ENCODE measurements around the gene TP53I11.

The TP53I11 gene

DNA sequence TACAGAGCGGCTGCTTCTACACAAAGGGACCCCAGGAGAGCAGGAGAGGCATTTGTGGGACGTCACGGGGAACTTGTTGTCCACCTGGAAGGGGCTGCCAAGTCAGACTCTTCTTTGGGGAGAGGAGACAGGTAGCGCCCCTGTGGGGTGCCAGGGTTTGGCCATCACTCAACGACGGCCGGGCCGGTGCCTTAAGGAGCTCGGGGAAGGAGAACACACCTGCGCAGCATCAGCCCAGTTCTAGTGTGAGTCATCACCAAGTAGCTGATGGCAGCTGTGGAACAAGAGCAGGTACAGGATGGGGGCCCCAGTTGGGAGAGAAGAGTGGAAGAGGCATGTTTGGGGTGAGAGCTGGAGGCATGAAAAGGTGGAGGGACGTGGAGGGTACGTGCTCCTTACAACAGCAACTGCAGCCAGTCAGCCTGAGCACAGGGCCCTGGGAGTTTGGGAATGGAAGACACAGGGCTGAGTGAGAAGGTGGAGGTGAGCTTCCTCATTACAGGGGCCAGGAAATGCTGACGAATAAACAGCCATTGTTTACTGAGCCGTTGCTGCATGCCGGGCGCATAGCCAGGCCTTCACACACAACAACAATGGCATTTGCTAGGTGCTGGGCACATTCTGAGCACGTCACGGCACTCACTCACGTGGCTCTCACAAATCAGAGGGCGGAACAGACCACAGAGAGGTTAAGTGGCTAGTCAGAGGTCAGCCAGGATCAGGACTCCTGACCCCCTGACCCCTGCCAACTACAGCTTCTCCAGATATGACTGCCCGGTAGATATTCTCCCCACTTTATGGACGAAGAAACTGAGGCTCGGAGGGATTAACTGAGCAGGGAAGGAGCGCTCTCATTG is 29.1 kb upstream of the TP53I11 start:
- H3K4me3 ChIP-seq (replicated peaks; ENCODE audit: low read depth, low read length), result no peak overlapping the region
- TF ChIP-seq, protein P1, sequence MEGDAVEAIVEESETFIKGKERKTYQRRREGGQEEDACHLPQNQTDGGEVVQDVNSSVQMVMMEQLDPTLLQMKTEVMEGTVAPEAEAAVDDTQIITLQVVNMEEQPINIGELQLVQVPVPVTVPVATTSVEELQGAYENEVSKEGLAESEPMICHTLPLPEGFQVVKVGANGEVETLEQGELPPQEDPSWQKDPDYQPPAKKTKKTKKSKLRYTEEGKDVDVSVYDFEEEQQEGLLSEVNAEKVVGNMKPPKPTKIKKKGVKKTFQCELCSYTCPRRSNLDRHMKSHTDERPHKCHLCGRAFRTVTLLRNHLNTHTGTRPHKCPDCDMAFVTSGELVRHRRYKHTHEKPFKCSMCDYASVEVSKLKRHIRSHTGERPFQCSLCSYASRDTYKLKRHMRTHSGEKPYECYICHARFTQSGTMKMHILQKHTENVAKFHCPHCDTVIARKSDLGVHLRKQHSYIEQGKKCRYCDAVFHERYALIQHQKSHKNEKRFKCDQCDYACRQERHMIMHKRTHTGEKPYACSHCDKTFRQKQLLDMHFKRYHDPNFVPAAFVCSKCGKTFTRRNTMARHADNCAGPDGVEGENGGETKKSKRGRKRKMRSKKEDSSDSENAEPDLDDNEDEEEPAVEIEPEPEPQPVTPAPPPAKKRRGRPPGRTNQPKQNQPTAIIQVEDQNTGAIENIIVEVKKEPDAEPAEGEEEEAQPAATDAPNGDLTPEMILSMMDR (IDR thresholded peaks at IDR 0.05; ENCODE audit: low read length, missing control alignments), result no peak
- DNase-seq (ENCODE audit: low read depth), result peak; percentile 46

DNA sequence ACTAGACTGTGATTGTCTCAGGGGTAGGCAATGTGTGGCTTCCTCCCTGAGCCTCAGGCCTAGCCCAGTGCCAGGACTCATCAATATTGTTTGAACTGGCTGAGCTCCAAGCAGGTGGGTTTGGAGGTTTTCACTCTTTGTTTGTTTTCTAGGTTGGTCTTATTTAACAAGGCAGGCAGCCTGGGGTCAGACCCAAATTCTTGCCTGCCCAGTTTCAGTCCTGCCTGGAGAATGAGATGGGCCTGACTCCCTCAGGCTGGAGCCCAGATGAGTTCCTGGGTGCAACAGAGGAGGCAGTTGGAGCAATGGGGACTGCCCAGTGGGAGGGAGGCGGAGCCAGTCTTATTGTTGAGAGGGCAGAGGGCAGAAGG is 28.3 kb upstream of the TP53I11 start:
- H3K4me3 ChIP-seq (replicated peaks; ENCODE audit: low read depth, low read length), result no peak overlapping the region
- no peak for DNase-seq (ENCODE audit: low read depth)
- TF ChIP-seq, protein P1 (IDR thresholded peaks at IDR 0.05; ENCODE audit: low read length, missing control alignments), result no peak

DNA sequence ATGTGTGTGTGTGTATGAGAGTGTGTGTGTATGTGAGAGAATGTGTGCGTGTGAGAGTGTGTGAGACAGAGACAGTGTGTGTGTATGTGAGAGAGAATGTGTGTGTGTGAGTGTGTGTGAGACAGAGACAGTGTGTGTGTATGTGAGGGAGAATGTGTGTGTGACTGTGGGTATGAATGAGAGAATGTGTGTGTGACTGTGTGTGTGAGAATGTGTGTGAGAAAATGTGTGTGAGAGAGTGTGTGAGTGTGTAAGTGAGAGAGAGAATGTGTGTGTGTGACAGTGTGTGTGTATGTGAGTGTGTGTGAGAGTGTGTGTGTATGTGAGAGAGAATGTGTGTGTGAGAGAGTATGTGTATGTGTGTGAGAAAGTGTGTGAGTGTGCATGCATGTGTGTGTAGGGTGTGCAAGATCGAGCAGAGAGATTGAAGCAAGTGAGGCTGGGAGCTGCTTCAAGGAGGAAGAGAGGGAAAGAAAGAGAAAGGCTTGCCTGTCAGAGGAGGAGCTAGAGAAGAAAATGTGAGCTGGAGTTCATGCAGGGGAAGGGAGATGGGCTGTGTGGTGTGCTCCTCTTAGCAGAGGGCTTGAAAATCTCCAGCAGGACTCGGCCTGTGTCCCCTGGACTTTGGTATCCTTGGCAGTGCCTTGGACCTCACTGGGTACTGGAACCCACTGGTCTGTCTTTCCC is 27.7 kb upstream of the TP53I11 start:
- no peak overlapping the region for H3K4me3 ChIP-seq (replicated peaks; ENCODE audit: low read depth, low read length)
- peak; percentile 24 for DNase-seq (ENCODE audit: low read depth)
- TF ChIP-seq, protein P1 (IDR thresholded peaks at IDR 0.05; ENCODE audit: low read length, missing control alignments), result no peak

DNA sequence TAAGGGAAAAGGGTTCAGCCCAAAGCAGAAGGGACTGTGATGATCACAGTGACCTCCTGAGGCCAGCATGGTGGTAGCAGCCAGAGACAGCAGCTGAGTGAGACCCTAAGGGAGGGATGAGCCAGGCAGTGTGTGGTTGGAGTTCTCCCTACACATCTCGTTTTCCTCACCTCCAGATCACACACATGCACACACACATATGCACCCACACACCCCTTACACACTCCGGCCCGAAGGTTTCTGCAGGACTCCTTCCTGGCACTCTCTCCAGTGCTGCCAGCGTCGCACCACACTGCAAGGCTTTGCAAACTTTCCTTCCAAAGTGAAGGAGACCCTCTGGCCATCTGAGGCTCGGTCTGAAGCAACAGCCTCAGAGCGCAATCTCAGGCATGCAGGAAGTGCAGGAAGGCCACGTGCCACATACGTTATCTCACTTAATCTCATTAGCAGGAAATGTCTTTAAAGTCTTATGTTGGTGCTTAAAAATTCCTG is 26.9 kb upstream of the TP53I11 start:
- H3K4me3 ChIP-seq (replicated peaks; ENCODE audit: low read depth, low read length), result no peak overlapping the region
- TF ChIP-seq, protein P1 (IDR thresholded peaks at IDR 0.05; ENCODE audit: low read length, missing control alignments), result peak; percentile 31
- DNase-seq (ENCODE audit: low read depth), result peak; percentile 35

DNA sequence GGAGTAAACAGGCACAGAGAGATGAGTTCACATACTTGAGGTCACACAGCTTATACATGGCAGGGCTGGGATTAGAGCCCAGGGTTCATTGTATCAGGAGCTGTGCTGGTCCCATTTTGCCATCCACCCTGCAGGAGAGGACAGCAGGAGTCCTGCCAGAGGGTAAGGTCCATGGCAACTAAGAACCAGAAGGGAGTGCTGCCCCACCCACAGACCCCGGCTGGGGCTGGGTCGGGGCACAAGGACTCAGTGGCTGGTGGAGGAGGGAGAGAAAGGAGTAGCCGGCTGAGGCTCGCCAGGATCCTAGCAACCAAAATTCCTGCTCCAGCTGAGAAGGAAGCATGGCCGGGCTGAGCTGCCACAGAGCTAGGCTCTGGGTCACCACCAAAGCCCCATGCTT is 25.9 kb upstream of the TP53I11 start:
- no peak overlapping the region for H3K4me3 ChIP-seq (replicated peaks; ENCODE audit: low read depth, low read length)

DNA sequence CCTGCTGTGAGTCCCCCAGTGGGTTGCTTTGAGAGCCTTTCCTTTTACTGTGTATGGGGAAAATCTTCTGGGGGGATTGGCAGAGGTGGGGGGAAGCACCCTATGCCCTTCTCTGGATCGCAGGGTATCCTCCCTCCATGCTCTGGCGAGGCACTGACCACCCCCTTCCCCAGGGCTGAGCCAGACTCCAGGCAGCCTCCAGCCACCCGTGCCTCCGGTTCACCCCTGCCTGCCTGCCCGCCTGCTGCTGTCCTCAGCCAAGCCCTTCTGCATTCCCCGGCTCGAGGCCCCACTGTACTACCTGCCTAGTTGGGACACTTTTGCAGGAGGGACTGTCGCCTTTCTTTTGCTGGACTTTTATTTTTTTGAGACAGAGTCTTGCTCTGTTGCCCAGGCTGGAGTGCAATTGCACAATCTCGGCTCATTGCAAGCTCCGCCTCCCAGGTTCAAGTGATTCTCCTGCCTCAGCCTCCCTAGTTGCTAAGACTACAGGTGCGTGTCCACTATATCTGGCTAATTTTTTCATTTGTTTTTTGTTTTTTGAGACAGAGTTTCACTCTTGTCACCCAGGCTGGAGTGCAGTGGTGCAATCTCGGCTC is 23.8 kb upstream of the TP53I11 start:
- DNase-seq (ENCODE audit: low read depth), result no peak
- TF ChIP-seq, protein P1 (IDR thresholded peaks at IDR 0.05; ENCODE audit: low read length, missing control alignments), result no peak
- H3K4me3 ChIP-seq (replicated peaks; ENCODE audit: low read depth, low read length), result no peak overlapping the region

More for the DNA sequence above, 25.9 kb upstream of the TP53I11 start:
- TF ChIP-seq, protein P1 (IDR thresholded peaks at IDR 0.05; ENCODE audit: low read length, missing control alignments), result no peak
- no peak for DNase-seq (ENCODE audit: low read depth)
